Measurements from ENCODE around the gene SCUBE1. TPM values are rescaled to one million over a fixed set of nuclear protein-coding genes. Genes with fewer than 3 reads are reported as not detected.

Gene SCUBE1
- total RNA-seq, 2 experiments from 2014 or later = 0.07 TPM; not detected in 1

DNA sequence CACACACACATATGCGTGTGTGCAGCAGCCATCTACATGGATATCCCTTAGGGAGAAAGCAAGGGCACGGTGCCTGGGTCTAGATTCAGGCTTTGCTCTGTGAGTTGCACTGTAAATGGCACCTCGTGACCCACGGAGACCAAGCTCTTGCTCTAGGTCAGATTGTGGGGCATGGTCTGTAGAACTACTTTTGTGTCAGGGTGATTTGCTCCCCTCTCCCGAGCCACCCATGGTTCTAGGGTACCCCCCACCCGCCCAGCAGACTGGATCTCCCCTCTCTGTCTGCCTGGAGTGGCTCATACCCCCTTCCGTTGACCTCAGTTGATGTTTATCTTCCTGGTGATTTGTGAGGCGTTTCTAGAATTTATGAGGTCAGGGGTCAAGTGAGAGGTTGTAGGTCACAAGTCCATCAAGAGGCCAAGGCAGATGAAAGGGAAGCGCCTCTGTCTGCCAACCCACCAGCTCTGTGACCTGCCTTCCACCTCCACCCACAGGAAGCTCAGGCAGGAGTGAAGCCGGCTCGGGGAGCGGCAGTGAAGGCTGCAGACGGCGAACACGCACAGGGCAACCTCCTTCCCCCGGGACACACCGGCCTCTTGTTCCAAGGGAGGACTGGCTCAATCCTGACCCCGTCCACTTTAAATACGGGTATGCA lies 80.1 kb downstream of the SCUBE1 start:
- POLR2A ChIA-PET = interaction anchor here (0.9 to 1.0 kb wide), 2 partner anchors 9 to 27 kb away, joined by 3 read pairs; no protein-coding TSS in a partner anchor
- no peaks in the 10 kb centered on the region for H3K9me3 Mint-ChIP-seq
- CTCF ChIA-PET = interaction anchor here (1.0 to 5.8 kb wide), 5 partner anchors 10 to 123 kb away, joined by 3 to 31 read pairs (median 5); no protein-coding TSS in a partner anchor
- peaks cover 24% of the 10 kb centered on the region for H3K4me1 Mint-ChIP-seq (ENCODE audit: low read depth)
- H3K36me3 Mint-ChIP-seq (ENCODE audit: low read depth) = no peaks in the 10 kb centered on the region
- peak; percentile 62 for ATAC-seq
- peak overlapping the region; percentile 84 for H3K27ac Mint-ChIP-seq
- no peaks in the 10 kb centered on the region for H3K27me3 Mint-ChIP-seq
- intact Hi-C loops (cut with micrococcal nuclease) = no loop called here
- peak overlapping the region; percentile 54 for H3K4me3 Mint-ChIP-seq
- TF ChIP-seq, protein P1, sequence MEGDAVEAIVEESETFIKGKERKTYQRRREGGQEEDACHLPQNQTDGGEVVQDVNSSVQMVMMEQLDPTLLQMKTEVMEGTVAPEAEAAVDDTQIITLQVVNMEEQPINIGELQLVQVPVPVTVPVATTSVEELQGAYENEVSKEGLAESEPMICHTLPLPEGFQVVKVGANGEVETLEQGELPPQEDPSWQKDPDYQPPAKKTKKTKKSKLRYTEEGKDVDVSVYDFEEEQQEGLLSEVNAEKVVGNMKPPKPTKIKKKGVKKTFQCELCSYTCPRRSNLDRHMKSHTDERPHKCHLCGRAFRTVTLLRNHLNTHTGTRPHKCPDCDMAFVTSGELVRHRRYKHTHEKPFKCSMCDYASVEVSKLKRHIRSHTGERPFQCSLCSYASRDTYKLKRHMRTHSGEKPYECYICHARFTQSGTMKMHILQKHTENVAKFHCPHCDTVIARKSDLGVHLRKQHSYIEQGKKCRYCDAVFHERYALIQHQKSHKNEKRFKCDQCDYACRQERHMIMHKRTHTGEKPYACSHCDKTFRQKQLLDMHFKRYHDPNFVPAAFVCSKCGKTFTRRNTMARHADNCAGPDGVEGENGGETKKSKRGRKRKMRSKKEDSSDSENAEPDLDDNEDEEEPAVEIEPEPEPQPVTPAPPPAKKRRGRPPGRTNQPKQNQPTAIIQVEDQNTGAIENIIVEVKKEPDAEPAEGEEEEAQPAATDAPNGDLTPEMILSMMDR (IDR thresholded peaks at IDR 0.05) = no peak
- peak; percentile 65 for DNase-seq

DNA sequence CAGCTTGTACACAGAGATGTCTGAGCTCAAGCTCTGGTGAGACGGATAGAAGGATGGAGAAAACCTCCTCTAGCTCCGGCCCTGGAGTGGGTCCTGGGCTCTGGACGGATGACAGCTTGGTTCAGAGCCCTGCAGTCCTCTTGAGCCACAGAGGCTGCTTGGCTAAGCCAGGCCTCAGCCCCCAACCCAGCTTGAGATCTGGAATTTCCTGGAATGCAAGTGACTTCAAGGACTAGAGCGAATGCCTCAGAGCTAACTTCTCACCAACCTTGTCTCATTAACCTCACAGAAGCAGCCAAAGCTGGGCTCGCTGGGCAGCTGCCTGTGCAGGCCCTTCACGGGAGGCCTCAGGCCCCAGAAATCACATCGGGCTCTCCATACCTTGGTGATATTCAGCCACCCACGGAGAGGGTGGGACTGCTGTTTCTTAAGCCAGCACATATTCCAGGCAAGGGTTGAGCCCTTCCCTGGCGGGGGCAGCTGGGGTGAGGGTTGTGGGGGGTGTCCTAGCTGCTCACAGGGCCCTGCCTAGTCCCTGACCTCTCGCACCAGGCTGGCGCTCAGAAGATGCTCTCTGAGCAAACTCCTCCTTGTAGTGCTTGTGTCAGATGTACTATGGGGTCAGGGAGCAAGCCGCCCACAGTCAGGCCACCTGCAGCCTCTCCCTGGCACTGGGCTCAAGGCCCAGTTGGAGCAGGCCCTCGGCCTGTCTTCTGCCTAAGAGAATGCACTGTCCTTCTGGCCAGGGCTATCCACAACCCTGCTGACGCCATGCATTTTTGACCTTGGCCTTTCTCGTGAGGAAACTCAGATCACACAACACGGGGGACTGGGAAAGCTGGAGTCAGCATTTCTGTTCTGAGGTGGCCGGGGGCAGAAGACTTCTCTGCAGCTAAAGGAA lies 82.6 kb downstream of the SCUBE1 start:
- intact Hi-C loops (cut with micrococcal nuclease) = no loop called here
- Mint-ChIP-seq H3K36me3 (ENCODE audit: low read depth) (no peaks in the 10 kb centered on the region), H3K4me1 (ENCODE audit: low read depth) (peaks cover 25% of the 10 kb centered on the region), H3K27ac (no peak overlapping the region), H3K4me3 (no peak overlapping the region), H3K9me3 (no peaks in the 10 kb centered on the region), H3K27me3 (peaks cover 8% of the 10 kb centered on the region)
- ChIA-PET CTCF (interaction anchor here (1.0 to 1.5 kb wide), 2 partner anchors 9 to 31 kb away, joined by 3 read pairs; no protein-coding TSS in a partner anchor), POLR2A (interaction anchor here (1.2 kb wide), 1 partner anchor 40 kb away, joined by 4 read pairs; no protein-coding TSS in a partner anchor)
- ATAC-seq (no peak), DNase-seq (no peak)
- TF ChIP-seq, protein P1 (IDR thresholded peaks at IDR 0.05) = no peak

DNA sequence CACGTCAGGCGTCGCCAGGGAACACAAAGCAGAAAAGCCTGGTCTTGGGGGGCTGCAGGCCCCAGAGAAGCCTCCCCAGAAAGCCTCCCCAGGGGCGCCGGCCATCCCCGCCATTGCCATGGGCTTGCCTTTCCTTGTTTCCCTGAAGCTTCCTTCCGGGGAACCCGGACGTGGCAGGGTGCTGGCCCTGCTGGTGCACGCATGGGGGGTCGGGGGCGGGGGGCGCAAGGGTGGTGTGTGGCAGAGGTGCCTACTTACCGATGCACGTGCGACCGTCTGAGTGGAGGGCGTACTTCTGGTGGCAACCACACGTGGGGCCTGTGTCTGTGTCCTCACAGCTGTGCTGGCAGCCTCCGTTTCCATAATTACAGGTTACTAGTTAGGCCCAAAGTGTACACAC lies 85.2 kb downstream of the SCUBE1 start:
- TF ChIP-seq, protein P1 (IDR thresholded peaks at IDR 0.05) = no peak
- no peak for ATAC-seq
- H3K9me3 Mint-ChIP-seq = no peaks in the 10 kb centered on the region
- intact Hi-C loops (cut with micrococcal nuclease) = no loop called here
- CTCF ChIA-PET = interaction anchor here (1.4 to 1.6 kb wide), 2 partner anchors 16 to 89 kb away, joined by 3 to 5 read pairs; no protein-coding TSS in a partner anchor
- peaks cover 8% of the 10 kb centered on the region for H3K27me3 Mint-ChIP-seq
- H3K36me3 Mint-ChIP-seq (ENCODE audit: low read depth) = no peaks in the 10 kb centered on the region
- no peak overlapping the region for H3K4me3 Mint-ChIP-seq
- H3K27ac Mint-ChIP-seq = no peak overlapping the region
- POLR2A ChIA-PET = interaction anchor here (0.5 kb wide), 1 partner anchor 335 kb away, joined by 3 read pairs; no protein-coding TSS in a partner anchor
- peaks cover 6% of the 10 kb centered on the region for H3K4me1 Mint-ChIP-seq (ENCODE audit: low read depth)
- no peak for DNase-seq

DNA sequence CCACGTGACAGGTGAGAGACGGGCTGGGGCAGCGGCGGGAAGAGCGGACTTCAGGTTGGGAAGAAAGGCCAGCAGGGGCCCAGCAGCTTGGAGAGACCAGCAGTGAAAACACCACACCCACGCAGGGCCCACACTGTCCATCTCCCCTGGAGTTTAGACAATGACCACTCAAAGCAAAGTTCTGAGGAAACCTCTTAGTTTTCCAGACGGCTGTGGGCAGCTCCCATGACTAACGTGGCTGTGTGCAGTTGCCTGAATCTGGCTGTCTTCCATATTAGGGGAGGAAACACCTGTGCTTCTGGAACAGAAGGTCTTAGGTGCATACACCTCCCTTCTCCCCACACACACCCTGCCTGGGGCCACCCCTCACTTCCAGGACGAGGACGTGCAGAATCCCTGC lies 85.6 kb downstream of the SCUBE1 start:
- ATAC-seq = no peak
- ChIA-PET POLR2A (no interaction called here), CTCF (interaction anchor here (1.4 kb wide), 1 partner anchor 17 kb away, joined by 3 read pairs; no protein-coding TSS in a partner anchor)
- Mint-ChIP-seq H3K27me3 (peaks cover 8% of the 10 kb centered on the region), H3K36me3 (ENCODE audit: low read depth) (no peaks in the 10 kb centered on the region), H3K4me3 (no peak overlapping the region), H3K4me1 (ENCODE audit: low read depth) (peaks cover 2% of the 10 kb centered on the region), H3K9me3 (no peaks in the 10 kb centered on the region), H3K27ac (no peak overlapping the region)
- no peak for DNase-seq
- TF ChIP-seq, protein P1 (IDR thresholded peaks at IDR 0.05) = no peak
- intact Hi-C loops (cut with micrococcal nuclease) = no loop called here
